Ovary (tissue), 9 donors: ENCODE data around the gene CELF4. TPM values are rescaled to one million over a fixed set of nuclear protein-coding genes. Genes with fewer than 3 reads are reported as not detected.

Experiments
- DNase-seq, 5 donors: peaks; one replicate each; pipeline ENCODE4 v3.0.0-alpha.2; 2019 to 2020
- H3K27ac ChIP-seq, 2 donors: fragments of 200-600 bp; one replicate each; pipeline versions ENCODE4 v1.5.1 to v1.8.0; 2019 to 2022
- H3K27me3 ChIP-seq: fragments of 200-600 bp; one replicate; pipeline ENCODE4 v1.8.0; 2022
- H3K36me3 ChIP-seq: fragments of 200-600 bp; sonication (generic); one replicate; pipeline ENCODE4 v1.5.1; 2019
- H3K4me1 ChIP-seq: one replicate; pipeline ENCODE4 v1.8.1; 2013; ENCODE audit warnings: mild to moderate bottlenecking, moderate library complexity; ENCODE audit not compliant: insufficient read depth
- H3K4me3 ChIP-seq: fragments of 200-600 bp; sonication (generic); one replicate; pipeline ENCODE4 v1.5.1; 2017
- H3K9me3 ChIP-seq, 2 donors: fragments of 200-600 bp in 1 of 2; sonication (generic) in 1 of 2; one replicate each; pipeline versions ENCODE4 v1.5.1 to v1.8.1; 2013 to 2019; ENCODE audit warnings: mild to moderate bottlenecking in 1 of 2, moderate library complexity in 1 of 2
- EP300 ChIP-seq: sonication (generic); formaldehyde crosslinking; IDR thresholded peaks from one replicate; pipeline ENCODE4 v1.6.1; 2017; ENCODE audit warnings: antibody characterized with exemption
- POLR2A ChIP-seq: fragments of 450-650 bp; IDR thresholded peaks from one replicate; pipeline ENCODE4 v1.6.1; 2017; ENCODE audit warnings: antibody characterized with exemption, mild to moderate bottlenecking, moderate library complexity
- WGBS, 3 donors: extraction: QIAGEN DNeasy Blood & Tissue Kit in 1 of 3; methylation state at CpG; one replicate each; pipeline versions ENCODE4 v1.1.5 to v1.1.7; 2013 to 2017; 5-methylcytosine and 5-hydroxymethylcytosine counted together
- intact Hi-C, 4 donors: fragments of 100-400 bp; cut with DNase I; formaldehyde crosslinking; loops; one replicate each; pipeline versions ENCODE4 v1.11.0 to v1.15.1; 2022 to 2023
- polyA plus RNA-seq, 2 donors: library from polyadenylated mRNA; stranded (reverse); fragments of 200-250 nt in 1 of 2; fragments of 350-450 nt in 1 of 2; fragmentation: Illumina TruSeq in 1 of 2; extraction: RNeasy Lipid Tissue Mini Kit (QIAGEN cat#74804) in 1 of 2; gene quantifications; one replicate each; pipeline ENCODE4 v1.2.3, GENCODE V29; 2013 to 2014
- total RNA-seq, 7 donors: library from RNA; depleted of rRNA in 2 of 7; stranded (reverse); fragments of >200 nt in 2 of 7; fragmentation: NEBNext Ultra II Directional in 3 of 7; extraction: Animal tissue kit (Norgen Biotek cat#: 25700) in 3 of 7; gene quantifications; one replicate each; pipeline versions ENCODE4 v1.1.0 to v1.2.4, GENCODE V29; 2016 to 2023
- TF ChIP-seq, protein P1 (sequence below), 3 donors: fragments of 450-650 bp in 2 of 3; fragments of 200-600 bp in 1 of 3; IDR thresholded peaks; one replicate each; pipeline versions ENCODE4 v1.5.1 to v1.8.0; 2016 to 2022; ENCODE audit warnings: antibody characterized with exemption in 3 of 3, mild to moderate bottlenecking in 1 of 3
- donor health status: DM: no; HTN: no; CAD: no; lungs with moderate emphysema.
- donor health status: DM: no; HTN: no; CAD: no.
- donor health status: Bipolar disorder and iron deficiency.
- donor health status: DM: yes; HTN: yes; CAD: no.
- donor health status: DM: no; HTN: no; CAD: no.
- donor health status: DM: yes; HTN: yes; CAD: no.

CELF4 gene
- total and polyA plus RNA-seq, 9 donors, result 0.15 to 1.6 (median 1.1) TPM; not detected in 1

DNA sequence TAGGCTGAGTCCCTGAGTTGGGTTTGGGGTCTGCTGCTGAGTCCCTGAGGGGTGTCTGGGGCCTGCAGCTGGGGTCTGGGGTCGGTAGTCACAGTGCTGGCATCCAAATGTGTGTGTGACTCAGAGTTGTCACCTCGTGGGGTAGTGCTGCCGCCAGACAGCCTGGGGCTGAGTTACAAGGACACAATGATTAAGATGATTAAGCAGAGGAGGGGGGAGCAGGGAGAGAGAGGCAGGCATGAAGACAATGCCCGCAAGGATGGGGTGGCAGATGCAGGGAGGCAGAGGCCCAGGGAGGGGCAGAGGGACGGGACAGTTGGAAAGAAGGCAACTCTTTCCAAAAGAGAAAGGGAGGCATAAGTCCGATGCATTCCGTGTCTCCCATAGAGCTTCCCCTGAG is 120.2 kb downstream of the CELF4 start:
- intact Hi-C loops, result no loop called here
- Histone ChIP-seq H3K27ac (no peak overlapping the region), H3K4me1 (peaks cover 10% of the 10 kb centered on the region), H3K9me3 (no peaks in the 10 kb centered on the region), H3K36me3 (no peaks in the 10 kb centered on the region), H3K27me3 (no peaks in the 10 kb centered on the region), H3K4me3 (no peak overlapping the region)
- WGBS, 3 donors, result 72 to 79% (median 75%) methylated on average over 7 of the region's 7 CpGs
- TF ChIP-seq EP300, result no peak
- no peak for TF ChIP-seq POLR2A
- TF ChIP-seq, protein P1, sequence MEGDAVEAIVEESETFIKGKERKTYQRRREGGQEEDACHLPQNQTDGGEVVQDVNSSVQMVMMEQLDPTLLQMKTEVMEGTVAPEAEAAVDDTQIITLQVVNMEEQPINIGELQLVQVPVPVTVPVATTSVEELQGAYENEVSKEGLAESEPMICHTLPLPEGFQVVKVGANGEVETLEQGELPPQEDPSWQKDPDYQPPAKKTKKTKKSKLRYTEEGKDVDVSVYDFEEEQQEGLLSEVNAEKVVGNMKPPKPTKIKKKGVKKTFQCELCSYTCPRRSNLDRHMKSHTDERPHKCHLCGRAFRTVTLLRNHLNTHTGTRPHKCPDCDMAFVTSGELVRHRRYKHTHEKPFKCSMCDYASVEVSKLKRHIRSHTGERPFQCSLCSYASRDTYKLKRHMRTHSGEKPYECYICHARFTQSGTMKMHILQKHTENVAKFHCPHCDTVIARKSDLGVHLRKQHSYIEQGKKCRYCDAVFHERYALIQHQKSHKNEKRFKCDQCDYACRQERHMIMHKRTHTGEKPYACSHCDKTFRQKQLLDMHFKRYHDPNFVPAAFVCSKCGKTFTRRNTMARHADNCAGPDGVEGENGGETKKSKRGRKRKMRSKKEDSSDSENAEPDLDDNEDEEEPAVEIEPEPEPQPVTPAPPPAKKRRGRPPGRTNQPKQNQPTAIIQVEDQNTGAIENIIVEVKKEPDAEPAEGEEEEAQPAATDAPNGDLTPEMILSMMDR (IDR thresholded peaks at IDR 0.05), result no peak
- DNase-seq, result no peak

DNA sequence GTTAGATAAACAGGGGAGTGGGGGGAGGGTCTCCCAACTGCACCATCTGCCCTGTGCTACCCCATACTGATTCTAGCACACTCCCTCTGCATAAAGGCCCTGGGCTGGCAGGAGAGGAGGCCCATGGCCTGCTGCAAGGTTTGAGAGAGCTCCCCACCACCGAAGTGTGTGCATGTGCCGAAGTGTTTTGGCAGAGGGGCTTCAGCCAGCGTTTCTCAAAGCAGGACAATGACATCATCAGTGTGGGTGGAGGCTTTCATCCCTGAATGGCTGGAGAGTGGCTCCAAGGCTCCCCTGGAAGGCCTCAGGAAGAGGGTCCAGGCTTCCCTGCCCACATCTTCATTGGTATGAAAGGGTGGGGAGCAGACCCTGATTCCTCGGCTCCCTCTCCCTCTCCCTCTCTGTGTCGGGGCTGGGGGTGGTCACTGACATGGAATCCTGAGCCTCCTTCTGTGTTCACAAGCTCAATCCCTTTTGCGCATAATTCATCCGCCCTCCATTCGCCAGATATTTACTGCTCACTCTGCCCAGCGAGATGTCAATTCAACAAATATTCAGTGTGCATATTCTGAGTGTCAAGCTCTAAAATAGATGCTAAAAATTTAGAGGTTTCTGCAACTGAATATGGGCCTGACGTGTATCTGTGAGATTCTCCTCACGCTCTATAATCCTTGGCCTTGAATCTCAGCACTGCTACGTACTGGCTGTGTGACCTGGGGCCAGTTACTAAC is 122.1 kb downstream of the CELF4 start:
- Histone ChIP-seq H3K27me3 (no peaks in the 10 kb centered on the region), H3K9me3 (no peaks in the 10 kb centered on the region), H3K27ac (no peak overlapping the region), H3K4me3 (no peak overlapping the region), H3K4me1 (peaks cover 5% of the 10 kb centered on the region), H3K36me3 (no peaks in the 10 kb centered on the region)
- no peak for TF ChIP-seq EP300
- no peak for TF ChIP-seq POLR2A
- TF ChIP-seq, protein P1 (IDR thresholded peaks at IDR 0.05), result no peak
- intact Hi-C loops, result loop anchor here in 2 of 4 donors (5.0 kb wide), 1 partner anchor 94 kb away; no protein-coding TSS in a partner anchor
- DNase-seq, result no peak
- WGBS, 3 donors, result 80 to 83% (median 83%) methylated on average over 12 of the region's 12 CpGs

DNA sequence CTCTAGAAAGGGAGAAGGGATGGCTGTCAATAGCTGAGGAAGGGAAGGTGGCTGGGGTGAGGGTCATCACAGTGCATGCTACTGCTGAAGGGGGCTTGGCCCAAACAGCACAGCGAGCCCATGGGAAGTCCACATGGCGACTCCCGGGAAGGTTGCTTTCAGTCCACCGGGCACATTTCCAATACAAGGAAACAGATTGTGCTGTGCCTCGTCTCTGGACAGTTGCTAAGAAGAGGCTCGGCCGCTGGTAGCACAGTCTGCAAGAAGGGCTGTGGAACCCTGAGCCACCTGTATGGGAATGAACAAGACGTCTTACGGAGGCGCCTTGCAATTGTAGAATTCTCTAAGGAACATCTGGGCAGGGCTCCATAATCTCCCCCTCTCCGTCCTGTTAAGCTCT is 123.1 kb downstream of the CELF4 start:
- H3K9me3 ChIP-seq, result no peaks in the 10 kb centered on the region
- no peak overlapping the region for H3K4me3 ChIP-seq
- H3K27me3 ChIP-seq, result no peaks in the 10 kb centered on the region
- H3K4me1 ChIP-seq, result peaks cover 5% of the 10 kb centered on the region
- TF ChIP-seq POLR2A, result no peak
- TF ChIP-seq, protein P1 (IDR thresholded peaks at IDR 0.05), result no peak
- no peak for TF ChIP-seq EP300
- intact Hi-C loops, result loop anchor here in 2 of 4 donors (5.0 kb wide), 1 partner anchor 95 kb away; no protein-coding TSS in a partner anchor
- no peak overlapping the region for H3K27ac ChIP-seq
- H3K36me3 ChIP-seq, result no peaks in the 10 kb centered on the region
- WGBS, 3 donors, result 43 to 54% (median 46%) methylated on average over 11 of the region's 11 CpGs
- DNase-seq, result peak in 1 of 5 donors; percentile 38

DNA sequence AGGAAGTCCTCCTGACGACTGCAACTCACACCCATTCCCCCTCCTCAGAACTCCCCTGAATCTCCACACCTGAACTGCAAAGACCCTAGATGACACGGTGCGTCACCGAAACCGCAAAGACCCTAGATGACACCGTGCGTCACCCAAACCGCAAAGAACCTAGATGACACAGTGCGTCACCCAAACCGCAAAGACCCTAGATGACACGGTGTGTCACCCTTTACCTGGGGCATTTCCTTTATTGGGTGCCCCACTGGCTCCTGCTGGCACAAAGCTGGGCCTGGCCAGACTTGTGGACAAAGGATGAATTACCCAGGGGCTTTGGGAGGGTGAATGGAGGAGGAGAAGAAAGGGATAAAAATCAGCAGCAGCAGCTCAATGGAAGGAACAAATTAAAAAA is 123.8 kb downstream of the CELF4 start:
- no peaks in the 10 kb centered on the region for H3K36me3 ChIP-seq
- no peak overlapping the region for H3K4me3 ChIP-seq
- H3K9me3 ChIP-seq, result no peaks in the 10 kb centered on the region
- WGBS, 3 donors, result 76 to 84% (median 78%) methylated on average over 11 of the region's 11 CpGs
- no peaks in the 10 kb centered on the region for H3K27me3 ChIP-seq
- TF ChIP-seq POLR2A, result no peak
- TF ChIP-seq EP300, result no peak
- TF ChIP-seq, protein P1 (IDR thresholded peaks at IDR 0.05), result no peak
- no peak overlapping the region for H3K27ac ChIP-seq
- no peak for DNase-seq
- intact Hi-C loops, result loop anchor here in 2 of 4 donors (2.0 to 5.0 kb wide), 2 partner anchors 65 to 95 kb away; no protein-coding TSS in a partner anchor
- peaks cover 5% of the 10 kb centered on the region for H3K4me1 ChIP-seq
